Activated CD8-positive, alpha-beta memory T cell treated with anti-CD3 and anti-CD28 coated beads, Interleukin-2, amount 50 U/mL, for 1 hour (primary cell): Measurements from ENCODE around the gene OR6P1.

Experiments
- DNase-seq: peaks from one replicate; pipeline ENCODE4 v3.0.0-alpha.2; 2020; ENCODE audit errors: extremely low read depth

Gene OR6P1

GRCh38 chr1:158570480-158570879, at the start of gene OR6P1:
Gene OR6P1 (minus strand): TSS chr1:158570580. CDS start chr1:158563604, 6,976 bp downstream.
- no peak for DNase-seq

- no peak for DNase-seq
Measured at GRCh38 chr1:158613764-158614163, 43.4 kb upstream of the OR6P1 start.

GRCh38 chr1:158611916-158612315, 41.5 kb upstream of the OR6P1 start:
- no peak for DNase-seq

GRCh38 chr1:158607296-158607695, 36.9 kb upstream of the OR6P1 start:
- DNase-seq: no peak

- DNase-seq: no peak
Measured at GRCh38 chr1:158604968-158605367, 34.6 kb upstream of the OR6P1 start, which contains the start of gene OR10Z1. Gene OR10Z1 (plus strand): TSS chr1:158605268. CDS start chr1:158606439, 1,171 bp downstream.

- no peak for DNase-seq
Measured at GRCh38 chr1:158600735-158601134, 30.4 kb upstream of the OR6P1 start.

- no peak for DNase-seq
Measured at GRCh38 chr1:158586942-158587341, 16.6 kb upstream of the OR6P1 start.

GRCh38 chr1:158583962-158584361, 13.6 kb upstream of the OR6P1 start:
- DNase-seq: no peak

- no peak for DNase-seq
Measured at GRCh38 chr1:158579733-158580132, 9.4 kb upstream of the OR6P1 start, which contains the start of gene OR10X1. Gene OR10X1 (minus strand): TSS chr1:158579899. CDS start chr1:158579899, 0 bp downstream.

- no peak for DNase-seq
Measured at GRCh38 chr1:158577561-158577960, 7.2 kb upstream of the OR6P1 start.

GRCh38 chr1:158572226-158572625, 1.8 kb upstream of the OR6P1 start:
- no peak for DNase-seq

- no peak for DNase-seq
Measured at GRCh38 chr1:158564608-158565007, 5.8 kb downstream of the OR6P1 start.

GRCh38 chr1:158563853-158564252, 6.5 kb downstream of the OR6P1 start:
- DNase-seq: no peak

- DNase-seq: no peak
Measured at GRCh38 chr1:158559696-158560095, 10.7 kb downstream of the OR6P1 start.

- DNase-seq: no peak
Measured at GRCh38 chr1:158554352-158554751, 16.0 kb downstream of the OR6P1 start, which contains the start of gene OR6Y1. Gene OR6Y1 (minus strand): TSS chr1:158554405. CDS start chr1:158548105, 6,300 bp downstream.

GRCh38 chr1:158552296-158552695, 18.1 kb downstream of the OR6P1 start:
- DNase-seq: no peak

- DNase-seq: no peak
Measured at GRCh38 chr1:158547533-158547932, 22.8 kb downstream of the OR6P1 start.

- no peak for DNase-seq
Measured at GRCh38 chr1:158537609-158538008, 32.8 kb downstream of the OR6P1 start.

GRCh38 chr1:158534496-158534895, 35.9 kb downstream of the OR6P1 start:
- no peak for DNase-seq

- DNase-seq: no peak
Measured at GRCh38 chr1:158527190-158527815, 43.1 kb downstream of the OR6P1 start.

GRCh38 chr1:158521666-158522058, 48.7 kb downstream of the OR6P1 start:
- no peak for DNase-seq

GRCh38 chr1:158520955-158521665, 49.3 kb downstream of the OR6P1 start:
- DNase-seq: no peak

GRCh38 chr1:158520021-158520420, 50.4 kb downstream of the OR6P1 start:
- DNase-seq: no peak
